ENCODE data around the gene BIRC3. TPM values are rescaled to one million over a fixed set of nuclear protein-coding genes. Genes with fewer than 3 reads are reported as not detected.

The BIRC3 gene
- total and polyA plus RNA-seq, 2 of the 8 experiments (the other 6 are each of a cell fraction or from before 2014, with no cell fraction given): 0.08 to 0.20 TPM

GRCh38 chr11:102317099-102317767, at the start of gene BIRC3 (continued):
- TF ChIP-seq, protein P1, sequence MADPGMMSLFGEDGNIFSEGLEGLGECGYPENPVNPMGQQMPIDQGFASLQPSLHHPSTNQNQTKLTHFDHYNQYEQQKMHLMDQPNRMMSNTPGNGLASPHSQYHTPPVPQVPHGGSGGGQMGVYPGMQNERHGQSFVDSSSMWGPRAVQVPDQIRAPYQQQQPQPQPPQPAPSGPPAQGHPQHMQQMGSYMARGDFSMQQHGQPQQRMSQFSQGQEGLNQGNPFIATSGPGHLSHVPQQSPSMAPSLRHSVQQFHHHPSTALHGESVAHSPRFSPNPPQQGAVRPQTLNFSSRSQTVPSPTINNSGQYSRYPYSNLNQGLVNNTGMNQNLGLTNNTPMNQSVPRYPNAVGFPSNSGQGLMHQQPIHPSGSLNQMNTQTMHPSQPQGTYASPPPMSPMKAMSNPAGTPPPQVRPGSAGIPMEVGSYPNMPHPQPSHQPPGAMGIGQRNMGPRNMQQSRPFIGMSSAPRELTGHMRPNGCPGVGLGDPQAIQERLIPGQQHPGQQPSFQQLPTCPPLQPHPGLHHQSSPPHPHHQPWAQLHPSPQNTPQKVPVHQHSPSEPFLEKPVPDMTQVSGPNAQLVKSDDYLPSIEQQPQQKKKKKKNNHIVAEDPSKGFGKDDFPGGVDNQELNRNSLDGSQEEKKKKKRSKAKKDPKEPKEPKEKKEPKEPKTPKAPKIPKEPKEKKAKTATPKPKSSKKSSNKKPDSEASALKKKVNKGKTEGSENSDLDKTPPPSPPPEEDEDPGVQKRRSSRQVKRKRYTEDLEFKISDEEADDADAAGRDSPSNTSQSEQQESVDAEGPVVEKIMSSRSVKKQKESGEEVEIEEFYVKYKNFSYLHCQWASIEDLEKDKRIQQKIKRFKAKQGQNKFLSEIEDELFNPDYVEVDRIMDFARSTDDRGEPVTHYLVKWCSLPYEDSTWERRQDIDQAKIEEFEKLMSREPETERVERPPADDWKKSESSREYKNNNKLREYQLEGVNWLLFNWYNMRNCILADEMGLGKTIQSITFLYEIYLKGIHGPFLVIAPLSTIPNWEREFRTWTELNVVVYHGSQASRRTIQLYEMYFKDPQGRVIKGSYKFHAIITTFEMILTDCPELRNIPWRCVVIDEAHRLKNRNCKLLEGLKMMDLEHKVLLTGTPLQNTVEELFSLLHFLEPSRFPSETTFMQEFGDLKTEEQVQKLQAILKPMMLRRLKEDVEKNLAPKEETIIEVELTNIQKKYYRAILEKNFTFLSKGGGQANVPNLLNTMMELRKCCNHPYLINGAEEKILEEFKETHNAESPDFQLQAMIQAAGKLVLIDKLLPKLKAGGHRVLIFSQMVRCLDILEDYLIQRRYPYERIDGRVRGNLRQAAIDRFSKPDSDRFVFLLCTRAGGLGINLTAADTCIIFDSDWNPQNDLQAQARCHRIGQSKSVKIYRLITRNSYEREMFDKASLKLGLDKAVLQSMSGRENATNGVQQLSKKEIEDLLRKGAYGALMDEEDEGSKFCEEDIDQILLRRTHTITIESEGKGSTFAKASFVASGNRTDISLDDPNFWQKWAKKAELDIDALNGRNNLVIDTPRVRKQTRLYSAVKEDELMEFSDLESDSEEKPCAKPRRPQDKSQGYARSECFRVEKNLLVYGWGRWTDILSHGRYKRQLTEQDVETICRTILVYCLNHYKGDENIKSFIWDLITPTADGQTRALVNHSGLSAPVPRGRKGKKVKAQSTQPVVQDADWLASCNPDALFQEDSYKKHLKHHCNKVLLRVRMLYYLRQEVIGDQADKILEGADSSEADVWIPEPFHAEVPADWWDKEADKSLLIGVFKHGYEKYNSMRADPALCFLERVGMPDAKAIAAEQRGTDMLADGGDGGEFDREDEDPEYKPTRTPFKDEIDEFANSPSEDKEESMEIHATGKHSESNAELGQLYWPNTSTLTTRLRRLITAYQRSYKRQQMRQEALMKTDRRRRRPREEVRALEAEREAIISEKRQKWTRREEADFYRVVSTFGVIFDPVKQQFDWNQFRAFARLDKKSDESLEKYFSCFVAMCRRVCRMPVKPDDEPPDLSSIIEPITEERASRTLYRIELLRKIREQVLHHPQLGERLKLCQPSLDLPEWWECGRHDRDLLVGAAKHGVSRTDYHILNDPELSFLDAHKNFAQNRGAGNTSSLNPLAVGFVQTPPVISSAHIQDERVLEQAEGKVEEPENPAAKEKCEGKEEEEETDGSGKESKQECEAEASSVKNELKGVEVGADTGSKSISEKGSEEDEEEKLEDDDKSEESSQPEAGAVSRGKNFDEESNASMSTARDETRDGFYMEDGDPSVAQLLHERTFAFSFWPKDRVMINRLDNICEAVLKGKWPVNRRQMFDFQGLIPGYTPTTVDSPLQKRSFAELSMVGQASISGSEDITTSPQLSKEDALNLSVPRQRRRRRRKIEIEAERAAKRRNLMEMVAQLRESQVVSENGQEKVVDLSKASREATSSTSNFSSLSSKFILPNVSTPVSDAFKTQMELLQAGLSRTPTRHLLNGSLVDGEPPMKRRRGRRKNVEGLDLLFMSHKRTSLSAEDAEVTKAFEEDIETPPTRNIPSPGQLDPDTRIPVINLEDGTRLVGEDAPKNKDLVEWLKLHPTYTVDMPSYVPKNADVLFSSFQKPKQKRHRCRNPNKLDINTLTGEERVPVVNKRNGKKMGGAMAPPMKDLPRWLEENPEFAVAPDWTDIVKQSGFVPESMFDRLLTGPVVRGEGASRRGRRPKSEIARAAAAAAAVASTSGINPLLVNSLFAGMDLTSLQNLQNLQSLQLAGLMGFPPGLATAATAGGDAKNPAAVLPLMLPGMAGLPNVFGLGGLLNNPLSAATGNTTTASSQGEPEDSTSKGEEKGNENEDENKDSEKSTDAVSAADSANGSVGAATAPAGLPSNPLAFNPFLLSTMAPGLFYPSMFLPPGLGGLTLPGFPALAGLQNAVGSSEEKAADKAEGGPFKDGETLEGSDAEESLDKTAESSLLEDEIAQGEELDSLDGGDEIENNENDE (IDR thresholded peaks at IDR 0.05; ENCODE audit: insufficient replicate concordance, low read length): no peak
- TF ChIP-seq ASH2L (IDR thresholded peaks at IDR 0.05; ENCODE audit: low read length) (peak; percentile 77), CHD1 (IDR thresholded peaks at IDR 0.05; ENCODE audit: low read depth, low read length) (no peak), YY1 (IDR thresholded peaks at IDR 0.05; ENCODE audit: low read depth, low read length) (0 out of 2 replicates have a peak, but pooled peaks have one; percentile 5), TBP (IDR thresholded peaks at IDR 0.05; ENCODE audit: low read depth, low read length) (0 out of 2 replicates have a peak, but pooled peaks have one; percentile 19), HDAC2 (IDR thresholded peaks at IDR 0.05; ENCODE audit: borderline replicate concordance in 1 of 2, low read depth in 2 of 2, low read length in 2 of 2) (0 out of 4 replicates have a peak, but pooled peaks of 1 of the 2 experiments have one; percentile 30), BACH1 (IDR thresholded peaks at IDR 0.05; ENCODE audit: low read length) (0 out of 2 replicates have a peak, but pooled peaks have one; percentile 23), SP4 (IDR thresholded peaks at IDR 0.05; ENCODE audit: low read length) (no peak), JUND (IDR thresholded peaks at IDR 0.05; ENCODE audit: low read length) (0 out of 2 replicates have a peak, but pooled peaks have one; percentile 32)
- TF ChIP-seq, protein P2, sequence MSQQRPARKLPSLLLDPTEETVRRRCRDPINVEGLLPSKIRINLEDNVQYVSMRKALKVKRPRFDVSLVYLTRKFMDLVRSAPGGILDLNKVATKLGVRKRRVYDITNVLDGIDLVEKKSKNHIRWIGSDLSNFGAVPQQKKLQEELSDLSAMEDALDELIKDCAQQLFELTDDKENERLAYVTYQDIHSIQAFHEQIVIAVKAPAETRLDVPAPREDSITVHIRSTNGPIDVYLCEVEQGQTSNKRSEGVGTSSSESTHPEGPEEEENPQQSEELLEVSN (IDR thresholded peaks at IDR 0.05): peak; percentile 62
